Urothelium cell line (cell line): ENCODE data around the gene CAP1.
"Not testable (repeated sequence)": the region's sequence is repeated elsewhere in the genome, so short reads cannot be mapped to it uniquely, and the experiment has no call there.

ENCODE experiments used
- DNase-seq: peaks from one replicate; pipeline ENCODE4 v3.0.0; 2011; ENCODE audit warnings: low spot score, mixed read lengths
- FAIRE-seq: peaks from 2 replicates; lab custom pipeline; 2011; peaks lifted over from hg19 to GRCh38; lab: Jason Lieb, UNC

CAP1 gene

GRCh38 chr1:40040511-40041465, at the start of gene CAP1:
Gene CAP1 (plus strand): TSS chr1:40040729. CDS start chr1:40059347, 18,618 bp downstream.
- FAIRE-seq = peak; percentile 90
- peak; percentile 100 for DNase-seq

GRCh38 chr1:39992234-39992633, 48.3 kb upstream of the CAP1 start:
- FAIRE-seq = no peak

GRCh38 chr1:39992888-39993287, 47.6 kb upstream of the CAP1 start:
- FAIRE-seq (no peak), DNase-seq (no peak)

More at GRCh38 chr1:39992234-39992633, 48.3 kb upstream of the CAP1 start:
- no peak for DNase-seq

GRCh38 chr1:39995973-39996393, 44.5 kb upstream of the CAP1 start:
- DNase-seq = no peak
- FAIRE-seq = no peak

GRCh38 chr1:39996396-39997004, 44.0 kb upstream of the CAP1 start:
- no peak for DNase-seq
- no peak for FAIRE-seq

GRCh38 chr1:40001456-40001855, 39.1 kb upstream of the CAP1 start:
- FAIRE-seq = no peak
- no peak for DNase-seq

GRCh38 chr1:40003156-40004093, 37.1 kb upstream of the CAP1 start:
- DNase-seq = no peak
- FAIRE-seq = no peak

GRCh38 chr1:40004857-40005256, 35.7 kb upstream of the CAP1 start:
- DNase-seq = no peak
- no peak for FAIRE-seq

GRCh38 chr1:40007481-40008034, 33.0 kb upstream of the CAP1 start:
- not testable (repeated sequence) for FAIRE-seq

GRCh38 chr1:40011198-40011597, 29.3 kb upstream of the CAP1 start:
- DNase-seq (no peak), FAIRE-seq (no peak)

More at GRCh38 chr1:40007481-40008034, 33.0 kb upstream of the CAP1 start:
- DNase-seq = not testable (repeated sequence)

- DNase-seq (no peak), FAIRE-seq (no peak)
Observed at GRCh38 chr1:40014253-40014706, 26.2 kb upstream of the CAP1 start.

- peak; percentile 58 for DNase-seq
- peak; percentile 35 for FAIRE-seq
Observed at GRCh38 chr1:40014812-40015594, 25.5 kb upstream of the CAP1 start.

GRCh38 chr1:40017951-40018575, 22.5 kb upstream of the CAP1 start:
- DNase-seq (no peak), FAIRE-seq (no peak)

GRCh38 chr1:40020447-40021085, 20.0 kb upstream of the CAP1 start:
- DNase-seq (no peak), FAIRE-seq (no peak)

GRCh38 chr1:40023379-40023944, 17.1 kb upstream of the CAP1 start:
- FAIRE-seq = no peak
- DNase-seq = no peak

- FAIRE-seq (no peak), DNase-seq (no peak)
Observed at GRCh38 chr1:40024671-40025070, 15.9 kb upstream of the CAP1 start.

GRCh38 chr1:40027647-40028046, 12.9 kb upstream of the CAP1 start:
- FAIRE-seq = no peak
- DNase-seq = no peak

- DNase-seq (no peak), FAIRE-seq (no peak)
Observed at GRCh38 chr1:40029608-40030007, 10.9 kb upstream of the CAP1 start.
